ENCODE results near the gene OR7A5. TPM values are rescaled to one million over a fixed set of nuclear protein-coding genes. Genes with fewer than 3 reads are reported as not detected.

Gene OR7A5
- polyA plus RNA-seq, 1 experiment = not detected

GRCh38 chr19:14821937-14822336 is 13.0 kb downstream of the OR7A5 start:
- H3K27me3 ChIP-seq (ENCODE audit: control insufficient read depth, insufficient read depth, low read length) = no peaks in the 10 kb centered on the region
- ChIA-PET POLR2A (no interaction called here), CTCF (no interaction called here)
- no peak overlapping the region for H3K4me3 ChIP-seq (ENCODE audit: low read depth, low read length)
- H3K27ac ChIP-seq (ENCODE audit: low read depth, low read length) = no peak overlapping the region
- no peak for DNase-seq (ENCODE audit: low read depth, low spot score)
- no peak for TF ChIP-seq CTCF (IDR thresholded peaks at IDR 0.05; ENCODE audit: low read depth, low read length)
- no peaks in the 10 kb centered on the region; the same call in 1 of the 2 replicates for H3K9me3 ChIP-seq (ENCODE audit: control insufficient read depth, insufficient read depth, low read length)

GRCh38 chr19:14818588-14818987 is 16.4 kb downstream of the OR7A5 start:
- no peak overlapping the region for H3K27ac ChIP-seq (ENCODE audit: low read depth, low read length)
- CTCF ChIA-PET = no interaction called here
- no peak for DNase-seq (ENCODE audit: low read depth, low spot score)

GRCh38 chr19:14817052-14817451 is 17.9 kb downstream of the OR7A5 start:
- Histone ChIP-seq H3K4me3 (ENCODE audit: low read depth, low read length) (no peak overlapping the region), H3K27me3 (ENCODE audit: control insufficient read depth, insufficient read depth, low read length) (no peaks in the 10 kb centered on the region), H3K9me3 (ENCODE audit: control insufficient read depth, insufficient read depth, low read length) (no peaks in the 10 kb centered on the region; the same call in 1 of the 2 replicates), H3K27ac (ENCODE audit: low read depth, low read length) (no peak overlapping the region)
- ChIA-PET CTCF (no interaction called here), POLR2A (no interaction called here)
- no peak for DNase-seq (ENCODE audit: low read depth, low spot score)
- no peak for TF ChIP-seq CTCF (IDR thresholded peaks at IDR 0.05; ENCODE audit: low read depth, low read length)

More at GRCh38 chr19:14818588-14818987, 16.4 kb downstream of the OR7A5 start:
- H3K4me3 ChIP-seq (ENCODE audit: low read depth, low read length) = no peak overlapping the region
- TF ChIP-seq CTCF (IDR thresholded peaks at IDR 0.05; ENCODE audit: low read depth, low read length) = no peak
- no peaks in the 10 kb centered on the region; the same call in 1 of the 2 replicates for H3K9me3 ChIP-seq (ENCODE audit: control insufficient read depth, insufficient read depth, low read length)
- no peaks in the 10 kb centered on the region for H3K27me3 ChIP-seq (ENCODE audit: control insufficient read depth, insufficient read depth, low read length)
- POLR2A ChIA-PET = no interaction called here

GRCh38 chr19:14814982-14815652 is 19.9 kb downstream of the OR7A5 start:
- POLR2A ChIA-PET = no interaction called here
- Histone ChIP-seq H3K27me3 (ENCODE audit: control insufficient read depth, insufficient read depth, low read length) (no peaks in the 10 kb centered on the region), H3K27ac (ENCODE audit: low read depth, low read length) (no peak overlapping the region), H3K9me3 (ENCODE audit: control insufficient read depth, insufficient read depth, low read length) (no peaks in the 10 kb centered on the region; the same call in 1 of the 2 replicates), H3K4me3 (ENCODE audit: low read depth, low read length) (no peak overlapping the region)
- no peak for TF ChIP-seq CTCF (IDR thresholded peaks at IDR 0.05; ENCODE audit: low read depth, low read length)
- DNase-seq (ENCODE audit: low read depth, low spot score) = no peak
- CTCF ChIA-PET = no interaction called here

- H3K27me3 ChIP-seq (ENCODE audit: control insufficient read depth, insufficient read depth, low read length) = no peaks in the 10 kb centered on the region
- ChIA-PET CTCF (no interaction called here), POLR2A (no interaction called here)
- no peak overlapping the region for H3K4me3 ChIP-seq (ENCODE audit: low read depth, low read length)
- no peak overlapping the region for H3K27ac ChIP-seq (ENCODE audit: low read depth, low read length)
- no peaks in the 10 kb centered on the region for H3K9me3 ChIP-seq (ENCODE audit: control insufficient read depth, insufficient read depth, low read length)
- DNase-seq (ENCODE audit: low read depth, low spot score) = no peak
- no peak for TF ChIP-seq CTCF (IDR thresholded peaks at IDR 0.05; ENCODE audit: low read depth, low read length)
Observed at GRCh38 chr19:14809272-14810057, 25.5 kb downstream of the OR7A5 start.
